Suppressor macrophage treated with lipopolysaccharide for 4 hours (primary cell): ENCODE measurements around the gene ANKRD12.

Experiments
- DNase-seq: peaks from one replicate; pipeline ENCODE4 v3.0.0-alpha.2; 2020

Gene ANKRD12

GRCh38 chr18:9296233-9297006 lies 159.8 kb downstream of the ANKRD12 start:
- no peak for DNase-seq

GRCh38 chr18:9297007-9297393 lies 160.4 kb downstream of the ANKRD12 start:
- DNase-seq = no peak

- no peak for DNase-seq
Observed at GRCh38 chr18:9304388-9305070, 167.9 kb downstream of the ANKRD12 start.

- DNase-seq = no peak
Observed at GRCh38 chr18:9319333-9319732, 182.8 kb downstream of the ANKRD12 start.

- DNase-seq = no peak
Observed at GRCh38 chr18:9321017-9321452, 184.5 kb downstream of the ANKRD12 start.

GRCh38 chr18:9321736-9322135 lies 185.2 kb downstream of the ANKRD12 start:
- no peak for DNase-seq

- no peak for DNase-seq
Observed at GRCh38 chr18:9322744-9323143, 186.2 kb downstream of the ANKRD12 start.

- DNase-seq = no peak
Observed at GRCh38 chr18:9323750-9324445, 187.3 kb downstream of the ANKRD12 start.

GRCh38 chr18:9325716-9326115 lies 189.1 kb downstream of the ANKRD12 start:
- DNase-seq = no peak

GRCh38 chr18:9328776-9329175 lies 192.2 kb downstream of the ANKRD12 start:
- no peak for DNase-seq

GRCh38 chr18:9329471-9329870 lies 192.9 kb downstream of the ANKRD12 start:
- DNase-seq = no peak

GRCh38 chr18:9330419-9330818 lies 193.8 kb downstream of the ANKRD12 start:
- no peak for DNase-seq

- no peak for DNase-seq
Observed at GRCh38 chr18:9333441-9334328, 197.1 kb downstream of the ANKRD12 start.

GRCh38 chr18:9334329-9334972 lies 197.9 kb downstream of the ANKRD12 start, which contains the start of gene TWSG1:
TSS of gene TWSG1 (plus strand) at chr18:9334773. CDS start at chr18:9337230, 2,457 bp downstream.
- peak; percentile 95 for DNase-seq

- peak; percentile 50 for DNase-seq
Observed at GRCh38 chr18:9334973-9335696, 198.6 kb downstream of the ANKRD12 start.
